ENCODE measurements around the gene UGT1A10.
"Not testable (repeated sequence)": the region's sequence is repeated elsewhere in the genome, so short reads cannot be mapped to it uniquely, and the experiment has no call there.

UGT1A10 gene

GRCh38 chr2:233691443-233692433, 55.5 kb downstream of the UGT1A10 start:
- no peak overlapping the region for H3K4me3 ChIP-seq (ENCODE audit: low read depth, low read length)
- no peak for TF ChIP-seq CTCF (IDR thresholded peaks at IDR 0.05; ENCODE audit: borderline replicate concordance, insufficient read depth, low read depth, low read length)

GRCh38 chr2:233692648-233693047, 56.4 kb downstream of the UGT1A10 start, which contains the start of gene UGT1A6:
TSS of gene UGT1A6 (plus strand) at chr2:233692890. CDS start at chr2:233693005, 115 bp downstream.
- TF ChIP-seq CTCF (IDR thresholded peaks at IDR 0.05; ENCODE audit: borderline replicate concordance, insufficient read depth, low read depth, low read length), result no peak
- no peak within 1 kb of the TSS for H3K4me3 ChIP-seq (ENCODE audit: low read depth, low read length)

GRCh38 chr2:233693963-233694362, 57.7 kb downstream of the UGT1A10 start:
- no peak for TF ChIP-seq CTCF (IDR thresholded peaks at IDR 0.05; ENCODE audit: borderline replicate concordance, insufficient read depth, low read depth, low read length)
- H3K4me3 ChIP-seq (ENCODE audit: low read depth, low read length), result no peak overlapping the region

GRCh38 chr2:233698740-233699139, 62.5 kb downstream of the UGT1A10 start:
- no peak overlapping the region for H3K4me3 ChIP-seq (ENCODE audit: low read depth, low read length)
- TF ChIP-seq CTCF (IDR thresholded peaks at IDR 0.05; ENCODE audit: borderline replicate concordance, insufficient read depth, low read depth, low read length), result no peak

- H3K4me3 ChIP-seq (ENCODE audit: low read depth, low read length), result no peak overlapping the region
- no peak for TF ChIP-seq CTCF (IDR thresholded peaks at IDR 0.05; ENCODE audit: borderline replicate concordance, insufficient read depth, low read depth, low read length)
Observed at GRCh38 chr2:233699424-233700027, 63.3 kb downstream of the UGT1A10 start.

- no peak overlapping the region for H3K4me3 ChIP-seq (ENCODE audit: low read depth, low read length)
- no peak for TF ChIP-seq CTCF (IDR thresholded peaks at IDR 0.05; ENCODE audit: borderline replicate concordance, insufficient read depth, low read depth, low read length)
Observed at GRCh38 chr2:233700028-233700635, 63.9 kb downstream of the UGT1A10 start.

- not testable (repeated sequence) for H3K4me3 ChIP-seq (ENCODE audit: low read depth, low read length)
Observed at GRCh38 chr2:233700842-233701241, 64.6 kb downstream of the UGT1A10 start.

All from GM12875 (cell line).